ENCODE measurements around the gene IGFL4.

IGFL4 gene

GRCh38 chr19:46040952-46041500 lies at the start of gene IGFL4:
TSS of gene IGFL4 (minus strand) at chr19:46041002. CDS start at chr19:46040962, 40 bp downstream.
- DNase-seq (ENCODE audit: low read depth, low spot score) = peak; percentile 37

GRCh38 chr19:46090444-46090843 lies 49.6 kb upstream of the IGFL4 start:
- DNase-seq (ENCODE audit: low read depth, low spot score) = no peak

GRCh38 chr19:46089432-46089831 lies 48.6 kb upstream of the IGFL4 start:
- DNase-seq (ENCODE audit: low read depth, low spot score) = no peak

DNA sequence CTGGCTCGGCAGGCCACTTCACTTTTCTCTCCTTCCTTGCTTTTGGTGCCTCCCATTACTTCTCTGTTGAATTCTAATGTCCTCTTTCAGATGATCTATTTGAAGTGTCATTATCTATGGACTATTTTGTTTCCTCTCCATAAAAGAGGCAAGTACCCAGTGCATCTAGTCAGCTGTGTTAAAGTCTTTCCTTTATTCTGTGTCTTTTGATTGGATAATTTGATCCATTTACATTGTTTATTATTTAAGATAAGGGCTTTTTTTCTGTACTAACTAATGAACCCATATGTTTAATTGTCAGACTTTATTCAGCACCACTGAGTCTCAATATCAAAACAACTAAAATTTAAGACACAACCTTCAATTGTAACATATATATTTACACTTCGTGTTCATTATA lies 47.3 kb upstream of the IGFL4 start:
- no peak for DNase-seq (ENCODE audit: low read depth, low spot score)

DNA sequence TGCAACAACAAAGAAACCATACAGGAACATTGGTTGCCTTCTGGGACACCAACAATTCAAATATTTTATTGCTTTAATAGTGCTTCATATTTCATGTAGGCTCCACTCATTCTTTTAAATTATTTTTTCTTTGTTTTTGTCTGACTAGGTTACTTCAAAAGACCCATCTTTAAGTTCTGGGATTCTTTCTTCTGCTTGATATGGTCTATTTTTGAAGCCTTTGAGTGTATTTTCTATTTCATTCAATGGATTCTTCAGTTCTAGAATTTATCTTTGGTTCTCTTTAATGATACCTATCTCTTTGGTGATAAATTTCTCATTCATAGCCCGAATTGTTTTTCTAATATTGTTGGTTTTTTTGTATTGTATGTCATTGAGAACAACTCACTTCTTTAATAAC lies 45.1 kb upstream of the IGFL4 start:
- no peak for DNase-seq (ENCODE audit: low read depth, low spot score)

DNA sequence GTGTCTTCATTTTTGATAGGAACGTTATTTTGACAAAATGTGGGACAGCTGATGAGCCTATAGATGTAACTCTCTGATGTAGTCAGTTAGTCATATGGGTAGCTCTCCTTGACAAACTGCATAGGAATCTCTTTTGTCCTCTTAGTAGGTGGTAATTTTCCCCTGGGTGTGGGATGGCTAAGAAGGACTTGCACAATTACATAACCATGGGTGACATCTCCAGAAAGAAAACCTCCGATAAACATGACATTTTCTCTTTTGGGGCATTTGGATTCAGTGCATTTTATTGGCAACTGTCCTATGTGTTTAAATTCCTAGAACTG lies 41.9 kb upstream of the IGFL4 start:
- peak; percentile 27 for DNase-seq (ENCODE audit: low read depth, low spot score)

- peak; percentile 77 for DNase-seq (ENCODE audit: low read depth, low spot score)
Observed at GRCh38 chr19:46081928-46082727, 41.3 kb upstream of the IGFL4 start.

DNA sequence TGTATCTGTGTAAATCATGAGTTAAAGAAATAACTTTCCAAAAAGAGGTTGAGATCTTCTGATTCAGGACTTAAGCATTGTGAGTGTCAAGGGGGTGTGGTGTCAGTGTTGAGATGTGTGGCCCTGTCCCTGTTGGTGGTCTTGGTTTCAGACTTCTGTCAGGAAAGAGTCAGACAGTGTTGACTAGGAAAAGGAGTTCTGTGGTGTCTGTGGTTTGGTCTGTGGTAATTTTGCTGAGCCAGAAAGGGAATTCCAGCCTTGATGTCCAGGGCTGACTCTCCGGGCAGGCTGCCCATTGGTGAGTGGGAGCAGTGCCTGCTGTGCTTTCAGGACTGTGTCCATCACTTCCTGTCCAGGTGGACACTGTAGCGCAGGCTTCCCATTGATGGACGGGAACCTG lies 39.8 kb upstream of the IGFL4 start:
- peak; percentile 99 for DNase-seq (ENCODE audit: low read depth, low spot score)

DNA sequence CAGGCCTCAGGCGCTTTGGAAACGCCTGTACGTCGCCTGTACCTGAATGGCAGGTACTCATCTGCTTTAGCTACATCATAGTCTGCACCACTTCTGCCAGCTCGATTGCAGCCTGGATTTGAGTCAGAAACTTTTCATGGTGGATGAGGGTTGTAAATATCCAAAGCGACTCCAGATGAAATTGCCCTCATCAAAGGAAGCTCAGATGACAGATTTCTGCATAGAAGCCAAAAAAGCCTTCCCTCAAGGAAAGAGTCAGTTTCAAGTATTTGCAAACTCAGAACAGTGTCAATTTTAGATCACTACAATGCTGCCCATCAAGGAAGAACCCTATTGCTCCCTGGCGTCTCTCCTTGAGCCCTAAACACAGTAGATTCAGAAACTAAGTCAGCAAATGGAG lies 38.8 kb upstream of the IGFL4 start:
- DNase-seq (ENCODE audit: low read depth, low spot score) = no peak

- DNase-seq (ENCODE audit: low read depth, low spot score) = peak; percentile 92
Observed at GRCh38 chr19:46078573-46079332, 38.0 kb upstream of the IGFL4 start.

DNA sequence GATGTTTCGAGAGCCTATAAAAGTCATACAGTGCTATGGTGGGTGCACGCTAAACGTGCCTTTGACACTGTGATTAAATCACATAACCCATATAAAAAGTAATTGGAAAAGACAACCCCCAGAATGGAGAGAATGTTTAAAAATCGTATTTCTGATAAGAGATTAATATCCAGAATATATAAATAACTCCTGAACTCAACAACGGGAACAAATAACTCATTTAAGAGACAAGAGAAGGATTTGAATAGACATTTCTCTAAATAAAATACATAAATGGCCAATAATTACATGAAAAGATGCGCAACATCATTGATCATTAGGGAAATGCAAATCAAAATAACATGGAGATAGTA lies 37.0 kb upstream of the IGFL4 start:
- DNase-seq (ENCODE audit: low read depth, low spot score) = no peak

GRCh38 chr19:46076951-46077814 lies 36.4 kb upstream of the IGFL4 start:
- peak; percentile 93 for DNase-seq (ENCODE audit: low read depth, low spot score)

DNA sequence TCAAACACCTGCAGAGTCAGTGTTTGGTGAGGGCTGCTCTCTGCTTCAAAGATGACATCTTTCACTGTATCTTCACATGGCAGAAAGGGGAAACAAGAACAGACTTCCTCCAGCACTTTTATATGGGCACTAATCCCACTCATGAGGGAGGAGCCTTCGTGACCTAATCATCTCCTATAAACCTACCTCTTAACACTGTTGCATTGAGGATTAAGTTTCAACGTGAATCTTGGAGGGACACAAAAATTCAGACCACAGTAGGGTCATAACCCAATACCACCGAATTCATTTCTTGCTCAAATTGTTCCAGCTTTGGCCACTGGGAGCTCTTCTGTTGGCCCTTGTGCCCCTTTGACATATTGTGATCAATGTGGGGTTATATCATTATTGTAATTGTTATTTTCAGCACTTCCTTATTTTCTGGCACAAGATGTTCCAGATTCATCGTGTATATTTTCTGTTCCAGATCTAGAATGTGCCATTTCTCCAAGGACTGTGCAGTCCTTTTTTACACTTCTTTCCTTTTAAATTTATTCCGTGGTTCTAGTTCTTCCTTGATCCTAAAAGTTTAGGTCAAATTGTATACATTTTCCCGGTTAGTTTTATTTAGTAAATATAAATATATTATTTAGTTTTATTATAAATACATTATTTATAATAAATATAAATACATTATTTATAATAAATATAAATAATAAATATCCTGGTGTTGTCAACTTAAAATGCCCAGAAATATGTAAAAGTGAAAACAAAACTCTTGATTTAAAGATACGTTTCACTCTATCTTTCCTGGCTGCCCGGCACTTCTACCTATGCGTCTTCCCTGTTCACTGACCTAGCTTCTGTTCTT lies 35.5 kb upstream of the IGFL4 start:
- DNase-seq (ENCODE audit: low read depth, low spot score) = no peak

DNA sequence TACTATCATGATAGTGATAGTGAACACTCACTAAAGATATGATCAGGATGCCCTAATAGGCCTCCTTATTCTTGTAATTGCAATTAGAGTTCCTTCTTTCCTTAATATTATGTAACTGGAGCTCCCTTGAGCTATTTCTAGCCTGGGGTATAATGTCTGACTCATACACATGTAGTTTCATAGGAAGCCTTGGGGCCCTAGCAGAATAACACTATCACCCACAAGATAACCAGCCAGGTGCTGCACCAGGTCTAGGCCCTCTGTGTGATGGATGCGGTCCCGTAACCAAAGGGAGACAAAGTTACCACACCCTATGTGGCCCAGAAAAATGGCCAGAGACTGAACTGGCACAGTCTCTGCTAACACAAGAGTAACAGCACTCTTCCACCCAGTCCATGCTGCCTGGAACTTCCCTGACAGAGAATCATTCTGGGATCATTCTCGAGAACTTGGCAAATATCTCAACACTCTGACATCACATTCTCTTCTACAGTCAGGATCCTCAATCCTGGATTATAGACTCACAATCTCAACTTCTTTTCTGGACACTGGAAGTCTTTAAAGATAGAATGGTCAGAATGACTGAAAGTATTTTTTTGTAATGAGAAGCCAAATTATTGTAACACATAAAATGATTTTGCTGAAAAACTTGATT lies 32.6 kb upstream of the IGFL4 start:
- peak; percentile 13 for DNase-seq (ENCODE audit: low read depth, low spot score)

- peak; percentile 86 for DNase-seq (ENCODE audit: low read depth, low spot score)
Observed at GRCh38 chr19:46069806-46070341, 29.1 kb upstream of the IGFL4 start.

GRCh38 chr19:46068345-46069258 lies 27.8 kb upstream of the IGFL4 start:
- peak; percentile 94 for DNase-seq (ENCODE audit: low read depth, low spot score)

- no peak for DNase-seq (ENCODE audit: low read depth, low spot score)
Observed at GRCh38 chr19:46067691-46068090, 26.9 kb upstream of the IGFL4 start.

- DNase-seq (ENCODE audit: low read depth, low spot score) = no peak
Observed at GRCh38 chr19:46066471-46066870, 25.7 kb upstream of the IGFL4 start.

DNA sequence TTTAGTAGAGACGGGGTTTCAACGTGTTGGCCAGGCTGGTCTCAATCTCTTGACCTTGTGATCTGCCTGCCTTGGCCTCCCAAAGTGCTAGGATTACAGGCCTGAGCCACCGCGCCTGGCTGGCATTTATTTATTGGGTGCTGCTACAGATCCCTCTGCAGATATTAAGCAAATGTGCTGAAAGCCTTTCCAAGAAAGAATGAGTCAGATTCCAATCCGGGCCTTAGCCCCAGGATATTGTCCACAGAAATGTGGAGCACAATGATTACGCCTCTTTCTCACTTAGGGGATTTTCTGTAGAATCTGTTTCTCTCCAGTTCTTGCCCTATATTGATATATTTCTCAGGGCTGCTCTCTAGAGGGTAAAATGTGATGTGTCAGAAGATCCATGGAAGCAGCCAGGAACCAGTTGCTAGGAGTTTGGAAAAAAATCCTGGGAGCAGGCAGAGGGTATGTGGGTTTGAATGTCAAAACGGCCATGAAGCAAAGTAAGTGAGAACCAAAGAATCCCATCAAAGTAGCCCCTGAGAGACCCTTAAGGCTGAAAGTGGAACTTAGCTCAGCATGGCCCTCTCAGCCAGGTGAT lies 24.8 kb upstream of the IGFL4 start:
- peak; percentile 73 for DNase-seq (ENCODE audit: low read depth, low spot score)
